ENCODE results near the gene TPBG. TPM values are rescaled to one million over a fixed set of nuclear protein-coding genes. Genes with fewer than 3 reads are reported as not detected.
"Not testable (repeated sequence)": the region's sequence is repeated elsewhere in the genome, so short reads cannot be mapped to it uniquely, and the experiment has no call there.

TPBG gene
- total RNA-seq, 1 donor from 2014 or later: 10.8 TPM

DNA sequence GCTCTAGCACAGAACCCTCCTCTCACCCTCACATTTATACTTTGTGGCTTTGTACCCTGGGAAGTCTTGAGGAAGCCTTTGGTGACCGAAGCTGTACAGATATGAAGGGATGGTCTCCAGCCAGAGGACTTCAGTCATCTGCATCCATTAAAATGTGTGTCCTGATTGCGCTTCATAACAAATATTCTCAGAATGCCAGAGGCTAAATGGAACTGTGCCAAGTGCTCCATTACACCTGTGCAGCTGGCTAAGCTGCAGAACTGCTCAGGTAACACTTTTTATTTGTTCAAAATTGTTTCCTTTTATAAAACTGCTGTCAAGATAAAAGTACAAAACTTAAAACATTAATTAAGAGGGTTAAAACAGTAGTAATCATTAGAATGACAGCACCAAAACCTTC, 22.3 kb downstream of the TPBG start:
- Histone ChIP-seq H3K4me3 (no peak overlapping the region), H3K27ac (no peak overlapping the region), H3K9me3 (no peaks in the 10 kb centered on the region), H3K27me3 (ENCODE audit: low read depth) (no peaks in the 10 kb centered on the region), H3K36me3 (no peaks in the 10 kb centered on the region), H3K4me1 (no peaks in the 10 kb centered on the region)
- TF ChIP-seq, protein P1, sequence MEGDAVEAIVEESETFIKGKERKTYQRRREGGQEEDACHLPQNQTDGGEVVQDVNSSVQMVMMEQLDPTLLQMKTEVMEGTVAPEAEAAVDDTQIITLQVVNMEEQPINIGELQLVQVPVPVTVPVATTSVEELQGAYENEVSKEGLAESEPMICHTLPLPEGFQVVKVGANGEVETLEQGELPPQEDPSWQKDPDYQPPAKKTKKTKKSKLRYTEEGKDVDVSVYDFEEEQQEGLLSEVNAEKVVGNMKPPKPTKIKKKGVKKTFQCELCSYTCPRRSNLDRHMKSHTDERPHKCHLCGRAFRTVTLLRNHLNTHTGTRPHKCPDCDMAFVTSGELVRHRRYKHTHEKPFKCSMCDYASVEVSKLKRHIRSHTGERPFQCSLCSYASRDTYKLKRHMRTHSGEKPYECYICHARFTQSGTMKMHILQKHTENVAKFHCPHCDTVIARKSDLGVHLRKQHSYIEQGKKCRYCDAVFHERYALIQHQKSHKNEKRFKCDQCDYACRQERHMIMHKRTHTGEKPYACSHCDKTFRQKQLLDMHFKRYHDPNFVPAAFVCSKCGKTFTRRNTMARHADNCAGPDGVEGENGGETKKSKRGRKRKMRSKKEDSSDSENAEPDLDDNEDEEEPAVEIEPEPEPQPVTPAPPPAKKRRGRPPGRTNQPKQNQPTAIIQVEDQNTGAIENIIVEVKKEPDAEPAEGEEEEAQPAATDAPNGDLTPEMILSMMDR (IDR thresholded peaks at IDR 0.05): no peak
- intact Hi-C loops (cut with DNase I): no loop called here
- DNase-seq (no peak), ATAC-seq (no peak)

DNA sequence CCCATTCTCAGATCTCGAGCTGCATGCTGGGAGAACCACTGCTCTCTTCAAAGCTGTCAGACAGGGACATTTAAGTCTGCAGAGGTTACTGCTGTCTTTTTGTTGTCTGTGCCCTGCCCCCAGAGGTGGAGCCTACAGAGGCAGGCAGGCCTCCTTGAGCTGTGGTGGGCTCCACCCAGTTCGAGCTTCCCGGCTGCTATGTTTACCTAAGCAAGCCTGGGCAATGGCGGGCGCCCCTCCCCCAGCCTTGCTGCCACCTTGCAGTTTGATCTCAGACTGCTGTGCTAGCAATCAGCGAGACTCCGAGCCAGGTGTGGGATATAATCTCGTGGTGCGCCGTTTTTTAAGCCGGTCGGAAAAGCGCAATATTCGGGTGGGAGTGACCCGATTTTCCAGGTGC, 31.2 kb downstream of the TPBG start:
- H3K4me3 ChIP-seq; H3K36me3 ChIP-seq; H3K9me3 ChIP-seq; H3K27me3 ChIP-seq (ENCODE audit: low read depth); H3K27ac ChIP-seq; DNase-seq; ATAC-seq; H3K4me1 ChIP-seq; intact Hi-C loops (cut with DNase I): not testable (repeated sequence)

DNA sequence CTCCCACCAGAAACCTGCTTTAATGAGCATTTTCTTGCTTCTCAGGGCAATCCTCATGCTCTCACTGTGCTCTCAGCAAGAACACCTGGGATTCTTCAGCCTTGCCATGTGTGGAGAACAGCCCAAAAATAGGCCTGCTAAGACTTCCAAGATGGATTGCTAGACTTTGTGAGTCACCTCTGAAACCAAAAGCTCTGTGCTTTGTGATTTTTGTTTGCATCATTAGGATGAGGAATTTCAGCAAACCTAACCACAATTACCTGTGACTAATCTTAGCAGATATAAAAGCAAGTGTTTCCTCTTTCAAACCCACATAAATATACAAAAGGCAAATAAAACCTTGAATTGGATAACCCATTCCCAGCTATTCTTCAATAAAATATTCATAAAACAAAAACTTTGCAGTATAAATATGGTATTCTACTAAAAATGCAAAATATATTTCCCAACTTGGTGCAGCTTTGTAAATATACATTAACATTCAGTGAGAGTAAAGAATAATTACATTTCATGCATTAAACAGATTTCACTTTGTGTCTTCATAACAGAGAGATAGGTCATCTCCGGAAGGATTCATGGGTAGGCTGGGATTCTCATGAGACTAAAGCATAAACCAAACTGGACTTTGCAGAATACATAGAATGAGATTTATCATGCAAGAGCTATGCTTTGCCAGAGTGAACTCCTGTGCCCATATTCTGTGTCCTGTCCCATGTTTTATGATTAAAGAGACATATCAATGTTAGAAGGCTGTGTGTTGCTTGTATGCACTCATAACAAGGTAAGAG, 33.5 kb downstream of the TPBG start:
- Histone ChIP-seq H3K36me3 (no peaks in the 10 kb centered on the region), H3K27me3 (ENCODE audit: low read depth) (no peaks in the 10 kb centered on the region), H3K9me3 (no peaks in the 10 kb centered on the region), H3K27ac (no peak overlapping the region), H3K4me1 (no peaks in the 10 kb centered on the region), H3K4me3 (no peak overlapping the region)
- TF ChIP-seq, protein P1 (IDR thresholded peaks at IDR 0.05): no peak
- intact Hi-C loops (cut with DNase I): no loop called here
- DNase-seq (no peak), ATAC-seq (no peak)

DNA sequence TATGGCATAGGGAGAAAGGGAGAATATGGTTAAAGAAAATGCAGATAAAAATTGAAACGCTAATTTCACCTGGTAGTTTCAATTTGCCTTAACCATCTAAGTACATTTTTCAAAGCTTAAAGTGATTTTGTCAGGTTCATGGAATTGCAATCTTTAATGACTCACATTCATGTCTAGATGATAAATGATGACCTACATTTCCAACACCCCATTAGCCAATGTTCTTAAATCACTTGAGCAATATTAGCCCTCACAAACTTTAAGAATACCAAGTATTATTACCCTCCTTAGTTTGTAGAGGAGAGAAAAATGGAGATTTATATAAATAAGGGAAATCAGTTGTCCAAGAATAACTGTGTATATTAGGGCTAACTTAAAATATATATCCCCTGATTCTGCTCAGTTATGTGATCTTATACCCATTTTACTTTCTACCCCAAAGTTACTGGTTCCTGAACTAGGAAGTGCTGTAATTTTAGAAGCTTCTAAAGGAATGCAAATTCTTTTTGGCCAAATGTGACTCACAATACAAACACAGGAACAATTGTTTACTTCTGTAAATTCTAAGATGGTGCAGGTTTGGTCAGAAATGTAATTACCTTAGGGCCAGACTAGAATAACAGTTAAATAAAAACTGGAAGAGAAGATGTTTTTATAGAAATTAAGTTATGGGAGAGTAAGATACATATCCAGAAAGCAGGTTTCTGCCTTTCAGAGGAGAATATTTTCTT, 34.5 kb downstream of the TPBG start:
- ATAC-seq: no peak
- intact Hi-C loops (cut with DNase I): no loop called here

DNA sequence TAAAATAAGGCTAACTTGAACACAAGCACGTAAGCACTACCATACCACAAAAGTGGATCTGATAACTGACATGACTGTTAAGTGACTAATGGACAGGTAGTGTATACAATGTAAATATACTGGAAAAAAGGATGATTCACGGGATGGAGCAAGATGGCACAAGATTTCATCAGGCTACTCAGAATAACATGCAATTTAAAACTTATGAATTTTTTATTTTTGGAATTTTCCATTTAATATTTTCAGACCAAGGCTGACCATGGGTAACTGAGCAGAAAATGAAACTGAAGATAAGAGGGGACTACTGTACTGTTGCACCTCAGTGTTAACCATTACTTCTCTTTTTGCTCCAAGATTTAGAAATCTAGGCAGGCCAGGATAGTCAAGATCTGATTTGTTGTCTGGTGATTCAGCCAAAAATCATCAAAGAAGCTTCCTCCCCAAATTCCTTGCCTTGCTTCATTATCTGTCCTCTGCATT, 45.4 kb downstream of the TPBG start:
- H3K27me3 ChIP-seq (ENCODE audit: low read depth): no peaks in the 10 kb centered on the region
- intact Hi-C loops (cut with DNase I): no loop called here
- TF ChIP-seq, protein P1 (IDR thresholded peaks at IDR 0.05): no peak
- no peak overlapping the region for H3K27ac ChIP-seq
- no peaks in the 10 kb centered on the region for H3K4me1 ChIP-seq
- DNase-seq (no peak), ATAC-seq (no peak)
- no peaks in the 10 kb centered on the region for H3K9me3 ChIP-seq
- no peaks in the 10 kb centered on the region for H3K36me3 ChIP-seq
- H3K4me3 ChIP-seq: no peak overlapping the region

More for the DNA sequence above, 34.5 kb downstream of the TPBG start:
- no peak overlapping the region for H3K4me3 ChIP-seq
- H3K4me1 ChIP-seq: no peaks in the 10 kb centered on the region
- no peak for DNase-seq
- TF ChIP-seq, protein P1 (IDR thresholded peaks at IDR 0.05): no peak
- H3K27me3 ChIP-seq (ENCODE audit: low read depth): no peaks in the 10 kb centered on the region
- H3K9me3 ChIP-seq: no peaks in the 10 kb centered on the region
- H3K27ac ChIP-seq: no peak overlapping the region
- no peaks in the 10 kb centered on the region for H3K36me3 ChIP-seq

DNA sequence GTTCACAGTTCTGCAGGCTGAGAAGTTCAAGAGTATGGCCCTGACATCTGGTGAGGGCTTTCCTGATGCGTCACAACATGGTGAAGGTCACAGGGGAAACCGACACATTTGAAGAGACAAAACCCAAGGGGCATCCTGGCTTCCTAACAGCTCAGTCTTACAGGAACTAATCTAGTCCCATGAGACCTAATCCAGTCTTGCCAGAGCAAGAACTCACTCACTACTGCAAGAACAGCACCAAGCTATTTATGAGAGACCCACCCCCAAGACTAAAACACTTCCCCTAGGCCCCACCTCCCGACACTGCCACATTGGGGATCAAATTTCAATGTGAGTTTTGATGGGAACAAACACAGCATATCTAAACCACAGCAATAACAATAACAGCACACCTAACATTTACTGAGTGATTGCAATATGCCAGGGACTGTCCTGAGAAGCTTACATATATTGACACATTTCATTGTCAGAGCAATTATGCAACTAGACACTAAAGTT, 46.6 kb downstream of the TPBG start:
- Histone ChIP-seq H3K9me3 (no peaks in the 10 kb centered on the region), H3K27ac (no peak overlapping the region)
- TF ChIP-seq, protein P1 (IDR thresholded peaks at IDR 0.05): no peak

More for the DNA sequence above, 46.6 kb downstream of the TPBG start:
- Histone ChIP-seq H3K36me3 (no peaks in the 10 kb centered on the region), H3K27me3 (ENCODE audit: low read depth) (no peaks in the 10 kb centered on the region), H3K4me3 (no peak overlapping the region), H3K4me1 (no peaks in the 10 kb centered on the region)
- intact Hi-C loops (cut with DNase I): no loop called here
- ATAC-seq (no peak), DNase-seq (no peak)

Data from lower lobe of right lung (tissue), 2 donors.